K562 (cell line): ENCODE data around the gene INTS1. TPM values are rescaled to one million over a fixed set of nuclear protein-coding genes. Genes with fewer than 3 reads are reported as not detected.

ENCODE experiments used
- CAMTA2 ChIP-seq: fragments of 250-450 bp; sonication (Bioruptor Pico); conservative IDR thresholded peaks from 2 replicates; pipeline ENCODE4 v1.5.1; 2022
- FUS ChIP-seq: fragments of 200-400 bp; formaldehyde crosslinking; optimal IDR thresholded peaks from 2 replicates; pipeline ENCODE3; 2017; ENCODE audit warnings: low read depth, low read length
- L3MBTL2 ChIP-seq: fragments of 450-650 bp; IDR thresholded peaks from 2 replicates; pipeline ENCODE4 v1.6.1; 2016; ENCODE audit warnings: mild to moderate bottlenecking, moderate library complexity
- LARP7 ChIP-seq: fragments of 450-650 bp; IDR thresholded peaks from 2 replicates; pipeline ENCODE4 v1.6.1; 2016
- NFE2 ChIP-seq: IDR thresholded peaks from 2 replicates; pipeline ENCODE4 v1.6.1; 2014; ENCODE audit warnings: antibody characterized with exemption, low read depth
- PHF21A ChIP-seq: fragments of 450-650 bp; IDR thresholded peaks from 2 replicates; pipeline ENCODE4 v1.6.1; 2017; ENCODE audit warnings: low read depth, borderline replicate concordance
- TOE1 ChIP-seq, 2 experiments: fragments of 450-650 bp in 1 of 2; sonication (generic) in 1 of 2; formaldehyde crosslinking in 1 of 2; IDR thresholded peaks; 2 replicates each; pipeline versions ENCODE4 v1.7.1 to v1.8.0; 2016 to 2022; ENCODE audit warnings: borderline replicate concordance in 2 of 2, mild to moderate bottlenecking in 2 of 2, antibody characterized with exemption in 1 of 2, inconsistent platforms in 1 of 2, low read depth in 1 of 2, missing genetic modification reagents in 1 of 2, moderate library complexity in 1 of 2
- ZNF445 ChIP-seq: fragments of 250-450 bp; sonication (Bioruptor Pico); IDR thresholded peaks from 2 replicates; pipeline ENCODE4 v1.4.0; 2020; ENCODE audit warnings: low read depth, mild to moderate bottlenecking, moderate library complexity
- ZNF707 ChIP-seq: fragments of 250-450 bp; sonication (Bioruptor Pico); conservative IDR thresholded peaks from 2 replicates; pipeline ENCODE4 v1.8.0; 2022; ENCODE audit warnings: inconsistent platforms, mild to moderate bottlenecking, moderate library complexity
- polyA plus RNA-seq, 8 experiments: library from polyadenylated mRNA; depleted of rRNA in 4 of 8; stranded (reverse) in 5 of 8; unstranded in 3 of 8; fragments of >200 nt; fragmentation: Nextera tagmentation in 2 of 8; fragmentation: Illumina TruSeq in 1 of 8; extraction: Ambion mirVana in 2 of 8; extraction: Trizol in 1 of 8; gene quantifications; 2 replicates each; pipeline versions ENCODE4 v1.2.1 to v1.2.3, GENCODE V29; 2011 to 2014; ENCODE audit warnings: inconsistent platforms in 1 of 8, missing spikeins in 1 of 8
- total RNA-seq, 7 experiments: library from RNA; depleted of rRNA in 6 of 7; stranded (reverse); fragments of >200 nt in 6 of 7; fragmentation: Illumina TruSeq in 2 of 7; extraction: Trizol in 2 of 7; gene quantifications; 2 replicates each; pipeline versions ENCODE4 v1.2.1 to v1.2.3, GENCODE V29; 2011 to 2021; ENCODE audit warnings: low replicate concordance in 1 of 7
- TF ChIP-seq, protein P1 (sequence below): sonication (generic); formaldehyde crosslinking; IDR thresholded peaks from 2 replicates; pipeline ENCODE4 v1.8.0; 2023; ENCODE audit warnings: mild to moderate bottlenecking, missing genetic modification reagents
- TF ChIP-seq, protein P2 (sequence below): fragments of 250-450 bp; sonication (Bioruptor Pico); IDR thresholded peaks from 2 replicates; pipeline ENCODE4 v1.8.0; 2022; ENCODE audit warnings: moderate library complexity, mild to moderate bottlenecking, inconsistent platforms
- TF ChIP-seq, protein P3 (sequence below), 2 experiments: fragments of 450-650 bp; IDR thresholded peaks; 2 replicates each; pipeline ENCODE4 v1.6.1; 2016; ENCODE audit warnings: mild to moderate bottlenecking in 2 of 2, borderline replicate concordance in 1 of 2, low read depth in 1 of 2, moderate library complexity in 1 of 2

INTS1 gene
- total and polyA plus RNA-seq, 9 of the 15 experiments (the other 6 are each of a cell fraction or from before 2014, with no cell fraction given), result 0.34 to 119 (median 18.5) TPM

DNA sequence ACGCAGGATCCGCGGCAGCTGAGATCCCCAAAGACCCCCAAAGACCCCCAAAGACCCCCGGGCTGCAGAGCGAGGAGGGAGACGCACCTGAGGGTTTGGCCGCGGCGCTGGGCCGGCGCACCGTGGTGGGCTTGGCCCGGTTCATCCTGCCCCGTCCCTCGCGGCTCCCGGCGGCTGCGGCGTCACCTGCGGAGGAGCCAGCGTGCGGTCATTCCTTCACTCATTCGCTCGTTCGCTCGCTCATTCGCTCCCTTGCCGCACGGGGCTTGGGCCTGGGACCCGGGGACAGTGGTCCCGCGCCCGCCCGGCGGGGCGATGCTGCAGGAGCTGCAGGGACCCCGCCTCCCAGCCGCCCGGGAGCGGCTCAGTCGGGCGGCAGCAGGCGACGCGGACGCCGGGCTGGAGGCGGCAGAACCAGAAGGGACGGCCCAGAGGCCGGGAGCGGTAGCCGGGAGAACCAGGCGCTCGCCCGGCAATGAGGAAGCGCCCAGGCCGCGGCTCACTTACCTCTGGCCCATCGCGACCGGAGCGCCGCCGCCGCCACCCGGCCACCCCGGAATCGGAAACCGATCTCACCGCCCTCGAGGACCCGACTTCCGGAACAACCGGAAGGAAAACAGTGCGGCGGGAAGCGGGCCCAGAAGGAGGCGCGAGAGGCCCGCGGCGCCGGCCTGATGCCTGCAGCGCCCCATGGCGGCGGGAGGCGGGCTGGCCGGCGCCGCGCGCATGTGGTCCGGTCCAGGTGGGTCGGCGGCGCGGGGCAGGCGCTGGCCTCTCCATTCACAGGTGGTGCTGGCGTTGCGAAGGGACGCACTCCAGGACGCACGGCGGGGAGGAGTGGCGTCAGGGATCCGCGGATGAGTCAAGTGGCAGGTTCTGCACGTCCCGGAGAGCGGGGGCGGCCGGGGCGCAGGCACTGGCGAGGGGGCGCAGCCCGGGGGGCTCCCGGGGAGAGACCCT, at the start of gene INTS1 (continued):
- TF ChIP-seq, protein P1, sequence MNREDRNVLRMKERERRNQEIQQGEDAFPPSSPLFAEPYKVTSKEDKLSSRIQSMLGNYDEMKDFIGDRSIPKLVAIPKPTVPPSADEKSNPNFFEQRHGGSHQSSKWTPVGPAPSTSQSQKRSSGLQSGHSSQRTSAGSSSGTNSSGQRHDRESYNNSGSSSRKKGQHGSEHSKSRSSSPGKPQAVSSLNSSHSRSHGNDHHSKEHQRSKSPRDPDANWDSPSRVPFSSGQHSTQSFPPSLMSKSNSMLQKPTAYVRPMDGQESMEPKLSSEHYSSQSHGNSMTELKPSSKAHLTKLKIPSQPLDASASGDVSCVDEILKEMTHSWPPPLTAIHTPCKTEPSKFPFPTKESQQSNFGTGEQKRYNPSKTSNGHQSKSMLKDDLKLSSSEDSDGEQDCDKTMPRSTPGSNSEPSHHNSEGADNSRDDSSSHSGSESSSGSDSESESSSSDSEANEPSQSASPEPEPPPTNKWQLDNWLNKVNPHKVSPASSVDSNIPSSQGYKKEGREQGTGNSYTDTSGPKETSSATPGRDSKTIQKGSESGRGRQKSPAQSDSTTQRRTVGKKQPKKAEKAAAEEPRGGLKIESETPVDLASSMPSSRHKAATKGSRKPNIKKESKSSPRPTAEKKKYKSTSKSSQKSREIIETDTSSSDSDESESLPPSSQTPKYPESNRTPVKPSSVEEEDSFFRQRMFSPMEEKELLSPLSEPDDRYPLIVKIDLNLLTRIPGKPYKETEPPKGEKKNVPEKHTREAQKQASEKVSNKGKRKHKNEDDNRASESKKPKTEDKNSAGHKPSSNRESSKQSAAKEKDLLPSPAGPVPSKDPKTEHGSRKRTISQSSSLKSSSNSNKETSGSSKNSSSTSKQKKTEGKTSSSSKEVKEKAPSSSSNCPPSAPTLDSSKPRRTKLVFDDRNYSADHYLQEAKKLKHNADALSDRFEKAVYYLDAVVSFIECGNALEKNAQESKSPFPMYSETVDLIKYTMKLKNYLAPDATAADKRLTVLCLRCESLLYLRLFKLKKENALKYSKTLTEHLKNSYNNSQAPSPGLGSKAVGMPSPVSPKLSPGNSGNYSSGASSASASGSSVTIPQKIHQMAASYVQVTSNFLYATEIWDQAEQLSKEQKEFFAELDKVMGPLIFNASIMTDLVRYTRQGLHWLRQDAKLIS (CRISPR knock-in tag), result no peak
- TF ChIP-seq, protein P2, sequence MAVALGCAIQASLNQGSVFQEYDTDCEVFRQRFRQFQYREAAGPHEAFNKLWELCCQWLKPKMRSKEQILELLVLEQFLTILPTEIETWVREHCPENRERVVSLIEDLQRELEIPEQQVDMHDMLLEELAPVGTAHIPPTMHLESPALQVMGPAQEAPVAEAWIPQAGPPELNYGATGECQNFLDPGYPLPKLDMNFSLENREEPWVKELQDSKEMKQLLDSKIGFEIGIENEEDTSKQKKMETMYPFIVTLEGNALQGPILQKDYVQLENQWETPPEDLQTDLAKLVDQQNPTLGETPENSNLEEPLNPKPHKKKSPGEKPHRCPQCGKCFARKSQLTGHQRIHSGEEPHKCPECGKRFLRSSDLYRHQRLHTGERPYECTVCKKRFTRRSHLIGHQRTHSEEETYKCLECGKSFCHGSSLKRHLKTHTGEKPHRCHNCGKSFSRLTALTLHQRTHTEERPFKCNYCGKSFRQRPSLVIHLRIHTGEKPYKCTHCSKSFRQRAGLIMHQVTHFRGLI, result no peak
- TF ChIP-seq TOE1 (IDR thresholded peaks at IDR 0.05; ENCODE audit: borderline replicate concordance) (no peak), TOE1 (CRISPR knock-in tag; IDR thresholded peaks at IDR 0.05; ENCODE audit: borderline replicate concordance, low read depth) (no peak), FUS (peak; percentile 73), L3MBTL2 (peak; percentile 77), ZNF445 (CRISPR knock-in tag) (no peak), CAMTA2 (no peak), ZNF707 (CRISPR knock-in tag) (no peak), LARP7 (no peak), NFE2 (no peak), PHF21A (no peak)
- TF ChIP-seq, protein P3, sequence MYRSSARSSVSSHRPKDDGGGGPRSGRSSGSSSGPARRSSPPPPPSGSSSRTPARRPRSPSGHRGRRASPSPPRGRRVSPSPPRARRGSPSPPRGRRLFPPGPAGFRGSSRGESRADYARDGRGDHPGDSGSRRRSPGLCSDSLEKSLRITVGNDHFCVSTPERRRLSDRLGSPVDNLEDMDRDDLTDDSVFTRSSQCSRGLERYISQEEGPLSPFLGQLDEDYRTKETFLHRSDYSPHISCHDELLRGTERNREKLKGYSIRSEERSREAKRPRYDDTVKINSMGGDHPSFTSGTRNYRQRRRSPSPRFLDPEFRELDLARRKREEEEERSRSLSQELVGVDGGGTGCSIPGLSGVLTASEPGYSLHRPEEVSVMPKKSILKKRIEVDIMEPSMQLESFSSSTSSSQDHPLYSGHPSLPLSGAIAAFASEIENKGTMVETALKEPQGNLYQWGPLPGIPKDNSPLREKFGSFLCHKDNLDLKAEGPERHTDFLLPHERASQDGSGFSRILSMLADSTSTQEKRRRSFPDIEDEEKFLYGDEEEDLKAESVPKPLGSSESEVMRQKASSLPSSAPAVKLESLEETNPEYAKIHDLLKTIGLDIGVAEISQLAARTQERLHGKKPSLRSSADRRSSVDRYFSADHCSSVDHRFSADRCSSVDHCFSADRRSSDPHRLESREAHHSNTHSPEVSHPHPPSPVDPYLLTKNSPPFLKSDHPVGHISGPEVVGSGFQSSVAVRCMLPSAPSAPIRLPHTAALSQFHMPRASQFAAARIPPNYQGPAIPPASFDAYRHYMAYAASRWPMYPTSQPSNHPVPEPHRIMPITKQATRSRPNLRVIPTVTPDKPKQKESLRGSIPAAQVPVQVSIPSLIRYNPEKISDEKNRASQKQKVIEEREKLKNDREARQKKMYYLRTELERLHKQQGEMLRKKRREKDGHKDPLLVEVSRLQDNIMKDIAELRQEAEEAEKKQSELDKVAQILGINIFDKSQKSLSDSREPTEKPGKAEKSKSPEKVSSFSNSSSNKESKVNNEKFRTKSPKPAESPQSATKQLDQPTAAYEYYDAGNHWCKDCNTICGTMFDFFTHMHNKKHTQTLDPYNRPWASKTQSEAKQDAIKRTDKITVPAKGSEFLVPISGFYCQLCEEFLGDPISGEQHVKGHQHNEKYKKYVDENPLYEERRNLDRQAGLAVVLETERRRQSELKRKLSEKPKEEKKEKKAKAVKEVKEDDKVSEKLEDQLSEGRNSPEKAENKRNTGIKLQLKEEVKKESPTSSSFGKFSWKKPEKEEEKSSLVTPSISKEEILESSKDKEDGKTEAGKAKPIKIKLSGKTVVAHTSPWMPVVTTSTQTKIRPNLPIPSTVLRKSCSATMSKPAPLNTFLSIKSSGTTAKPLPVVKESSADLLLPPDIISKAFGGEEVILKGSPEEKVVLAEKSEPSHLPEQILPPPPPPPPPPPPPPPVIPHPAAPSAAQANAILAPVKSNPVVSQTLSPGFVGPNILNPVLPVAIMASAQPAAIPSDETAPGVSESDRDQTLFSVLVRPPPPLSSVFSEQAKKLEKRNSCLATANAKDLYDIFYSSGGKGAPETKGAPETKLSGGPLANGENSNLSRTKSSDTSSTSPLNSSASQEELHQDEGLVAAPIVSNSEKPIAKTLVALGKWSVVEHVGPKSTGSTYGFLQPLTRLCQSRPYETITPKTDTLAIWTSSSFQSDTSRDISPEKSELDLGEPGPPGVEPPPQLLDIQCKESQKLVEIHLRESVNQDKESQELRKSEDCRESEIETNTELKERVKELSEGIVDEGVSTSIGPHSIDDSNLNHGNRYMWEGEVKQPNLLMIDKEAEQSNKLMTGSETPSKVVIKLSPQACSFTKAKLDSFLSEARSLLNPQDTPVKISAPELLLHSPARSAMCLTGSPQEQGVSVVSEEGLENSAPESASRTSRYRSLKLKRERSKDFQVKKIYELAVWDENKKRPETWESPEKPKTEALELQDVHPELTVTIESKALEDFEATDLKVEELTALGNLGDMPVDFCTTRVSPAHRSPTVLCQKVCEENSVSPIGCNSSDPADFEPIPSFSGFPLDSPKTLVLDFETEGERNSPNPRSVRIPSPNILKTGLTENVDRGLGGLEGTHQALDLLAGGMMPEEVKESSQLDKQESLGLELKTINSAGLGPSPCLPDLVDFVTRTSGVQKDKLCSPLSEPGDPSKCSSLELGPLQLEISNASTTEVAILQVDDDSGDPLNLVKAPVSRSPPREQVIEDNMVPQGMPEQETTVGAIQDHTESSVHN (IDR thresholded peaks at IDR 0.05; ENCODE audit: borderline replicate concordance in 1 of 2, low read depth in 1 of 2), result no peak
- TF ChIP-seq, all 486 proteins: peak for 113
